ENCODE results near the gene CCSER2. TPM values are rescaled to one million over a fixed set of nuclear protein-coding genes. Genes with fewer than 3 reads are reported as not detected.

The CCSER2 gene
- total RNA-seq, 4 donors from 2014 or later = 33.7 to 63.9 (median 47.5) TPM

DNA sequence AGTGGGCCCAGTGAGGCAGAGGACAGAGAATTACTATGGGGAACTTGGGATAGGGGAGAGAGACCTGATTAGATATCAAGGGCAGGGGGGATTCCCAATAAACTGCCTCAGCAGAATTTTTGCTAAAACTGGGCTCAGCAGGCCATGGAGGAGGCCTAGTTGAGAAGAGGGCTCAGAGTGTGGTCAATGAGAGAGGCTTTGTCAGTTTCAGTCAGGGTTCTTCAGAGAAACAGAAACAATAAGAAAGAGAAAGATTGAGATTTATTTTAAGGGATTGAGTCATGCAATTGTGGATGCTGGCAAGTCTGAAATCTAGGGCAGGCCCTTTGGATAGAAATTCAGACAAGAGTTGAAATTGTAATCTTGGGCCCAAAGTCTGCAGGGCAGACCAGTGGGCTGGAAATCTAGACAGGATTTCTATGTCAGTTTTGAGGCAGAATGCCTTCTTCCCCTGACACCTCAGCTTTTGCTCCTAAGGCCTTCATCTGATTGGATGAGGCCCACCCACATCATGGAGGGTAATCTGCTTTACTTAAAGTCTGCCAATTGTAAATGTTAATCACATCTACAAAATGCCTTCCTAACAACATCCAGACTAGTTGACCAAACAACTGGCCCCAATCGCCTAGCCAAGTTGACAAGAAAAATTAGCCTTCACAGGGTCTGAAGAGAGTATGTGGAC, 33.5 kb upstream of the CCSER2 start:
- DNase-seq = no peak
- TF ChIP-seq POLR2A (IDR thresholded peaks at IDR 0.05) = no peak
- TF ChIP-seq, protein P1, sequence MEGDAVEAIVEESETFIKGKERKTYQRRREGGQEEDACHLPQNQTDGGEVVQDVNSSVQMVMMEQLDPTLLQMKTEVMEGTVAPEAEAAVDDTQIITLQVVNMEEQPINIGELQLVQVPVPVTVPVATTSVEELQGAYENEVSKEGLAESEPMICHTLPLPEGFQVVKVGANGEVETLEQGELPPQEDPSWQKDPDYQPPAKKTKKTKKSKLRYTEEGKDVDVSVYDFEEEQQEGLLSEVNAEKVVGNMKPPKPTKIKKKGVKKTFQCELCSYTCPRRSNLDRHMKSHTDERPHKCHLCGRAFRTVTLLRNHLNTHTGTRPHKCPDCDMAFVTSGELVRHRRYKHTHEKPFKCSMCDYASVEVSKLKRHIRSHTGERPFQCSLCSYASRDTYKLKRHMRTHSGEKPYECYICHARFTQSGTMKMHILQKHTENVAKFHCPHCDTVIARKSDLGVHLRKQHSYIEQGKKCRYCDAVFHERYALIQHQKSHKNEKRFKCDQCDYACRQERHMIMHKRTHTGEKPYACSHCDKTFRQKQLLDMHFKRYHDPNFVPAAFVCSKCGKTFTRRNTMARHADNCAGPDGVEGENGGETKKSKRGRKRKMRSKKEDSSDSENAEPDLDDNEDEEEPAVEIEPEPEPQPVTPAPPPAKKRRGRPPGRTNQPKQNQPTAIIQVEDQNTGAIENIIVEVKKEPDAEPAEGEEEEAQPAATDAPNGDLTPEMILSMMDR (IDR thresholded peaks at IDR 0.05) = no peak
- Histone ChIP-seq H3K9me3 (no peaks in the 10 kb centered on the region), H3K27me3 (no peaks in the 10 kb centered on the region), H3K36me3 (no peaks in the 10 kb centered on the region), H3K4me1 (no peaks in the 10 kb centered on the region), H3K4me3 (no peak overlapping the region), H3K27ac (no peak overlapping the region)

GRCh38 chr10:84296091-84296981, 32.1 kb upstream of the CCSER2 start:
- Histone ChIP-seq H3K27me3 (no peaks in the 10 kb centered on the region), H3K4me3 (no peak overlapping the region), H3K9me3 (no peaks in the 10 kb centered on the region), H3K36me3 (no peaks in the 10 kb centered on the region), H3K27ac (no peak overlapping the region), H3K4me1 (no peaks in the 10 kb centered on the region)
- no peak for DNase-seq
- TF ChIP-seq POLR2A (IDR thresholded peaks at IDR 0.05) = no peak
- TF ChIP-seq, protein P1 (IDR thresholded peaks at IDR 0.05) = no peak

GRCh38 chr10:84298057-84298456, 30.3 kb upstream of the CCSER2 start:
- no peaks in the 10 kb centered on the region for H3K36me3 ChIP-seq

DNA sequence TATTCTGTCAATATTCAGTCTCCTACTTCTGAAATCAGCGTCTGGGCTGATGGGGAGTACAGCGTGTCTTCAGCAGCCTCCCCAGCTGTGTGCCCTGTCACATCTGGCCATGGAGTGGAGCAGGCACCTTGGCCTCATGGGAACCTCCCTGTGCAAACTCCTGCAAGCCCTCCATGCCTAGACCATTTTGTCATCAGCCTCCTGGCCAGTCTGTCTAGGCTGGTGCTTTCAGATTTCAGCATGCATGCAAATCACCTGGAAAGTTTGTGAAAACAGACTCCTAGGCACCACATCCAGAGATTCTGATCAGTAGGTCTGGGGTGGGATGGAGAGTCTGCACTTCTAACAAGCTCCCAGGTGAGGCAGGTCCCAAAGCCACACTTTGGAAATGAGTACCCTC, 26.2 kb upstream of the CCSER2 start:
- TF ChIP-seq, protein P1 (IDR thresholded peaks at IDR 0.05) = no peak
- no peak for TF ChIP-seq POLR2A (IDR thresholded peaks at IDR 0.05)
- Histone ChIP-seq H3K36me3 (no peaks in the 10 kb centered on the region), H3K4me3 (no peak overlapping the region), H3K27me3 (no peaks in the 10 kb centered on the region), H3K27ac (no peak overlapping the region), H3K4me1 (peaks cover 0 to 3% (median 0%) of the 10 kb centered on the region in 4 donors), H3K9me3 (no peaks in the 10 kb centered on the region)
- DNase-seq = no peak

More at GRCh38 chr10:84298057-84298456, 30.3 kb upstream of the CCSER2 start:
- Histone ChIP-seq H3K9me3 (no peaks in the 10 kb centered on the region), H3K4me1 (no peaks in the 10 kb centered on the region), H3K27ac (no peak overlapping the region), H3K4me3 (no peak overlapping the region), H3K27me3 (no peaks in the 10 kb centered on the region)
- no peak for TF ChIP-seq POLR2A (IDR thresholded peaks at IDR 0.05)
- TF ChIP-seq, protein P1 (IDR thresholded peaks at IDR 0.05) = no peak
- no peak for DNase-seq

- Histone ChIP-seq H3K4me1 (peaks cover 0 to 12% (median 0%) of the 10 kb centered on the region in 4 donors), H3K36me3 (no peaks in the 10 kb centered on the region), H3K9me3 (no peaks in the 10 kb centered on the region), H3K27ac (no peak overlapping the region), H3K4me3 (no peak overlapping the region), H3K27me3 (no peaks in the 10 kb centered on the region)
- TF ChIP-seq POLR2A (IDR thresholded peaks at IDR 0.05) = no peak
- TF ChIP-seq, protein P1 (IDR thresholded peaks at IDR 0.05) = no peak
- DNase-seq = no peak
Measured at GRCh38 chr10:84306751-84307384, 21.5 kb upstream of the CCSER2 start.
